ENCODE data around the gene MTMR2. TPM values are rescaled to one million over a fixed set of nuclear protein-coding genes. Genes with fewer than 3 reads are reported as not detected.

MTMR2 gene
- total RNA-seq, 1 experiment from 2014 or later = 59.0 TPM

GRCh38 chr11:95917193-95918036 lies 6.5 kb downstream of the MTMR2 start:
- Histone ChIP-seq H4K20me1 (ENCODE audit: control insufficient read depth, insufficient read depth, insufficient read length) (no peaks in the 10 kb centered on the region), H3T11ph (ENCODE audit: low read length) (no peak overlapping the region), H3K23ac (ENCODE audit: insufficient read length, low read depth, low read length) (no peak overlapping the region), H2BK15ac (ENCODE audit: low read depth, low read length) (no peak overlapping the region), H4K8ac (replicated peaks; ENCODE audit: insufficient read length, low read depth, low read length) (no peak overlapping the region), H2BK20ac (ENCODE audit: low read depth, low read length, poor library complexity, severe bottlenecking) (no peak overlapping the region), H3K4me1 (ENCODE audit: insufficient read depth, low read length) (no peaks in the 10 kb centered on the region), H2AK5ac (ENCODE audit: insufficient read length, low read length) (no peak overlapping the region), H4K91ac (ENCODE audit: insufficient read length, low read depth, low read length) (no peak overlapping the region), H3K4ac (ENCODE audit: low read depth, low read length) (no peak overlapping the region), H4K5ac (ENCODE audit: insufficient read length, low read depth, low read length) (no peak overlapping the region), H3K9me3 (ENCODE audit: control insufficient read depth, low read depth, low read length) (no peaks in the 10 kb centered on the region), H3K9ac (ENCODE audit: extremely low read depth, insufficient read length, low read length) (no peak overlapping the region), H2BK120ac (ENCODE audit: low read depth, low read length, poor library complexity, severe bottlenecking) (no peak overlapping the region), H3K79me2 (ENCODE audit: insufficient read depth, low read length) (peaks cover 14% of the 10 kb centered on the region; the same call in 1 of the 2 replicates), H3K56ac (ENCODE audit: insufficient read length, low read depth, low read length) (no peak overlapping the region), H3K27me3 (ENCODE audit: insufficient read depth, low read length) (no peaks in the 10 kb centered on the region), H3K23me2 (ENCODE audit: insufficient read length, low read depth, low read length, poor library complexity, severe bottlenecking) (no peaks in the 10 kb centered on the region), H2AFZ (ENCODE audit: low read length) (no peak overlapping the region), H2BK12ac (ENCODE audit: insufficient read length, low read depth, low read length) (no peak overlapping the region), H3K18ac (ENCODE audit: insufficient read length, low read depth, low read length) (no peak overlapping the region), H3K79me1 (ENCODE audit: insufficient read depth, low read depth, low read length, poor library complexity, severe bottlenecking) (peaks cover 8% of the 10 kb centered on the region), H2BK5ac (ENCODE audit: insufficient read length, low read length) (no peak overlapping the region), H3K14ac (ENCODE audit: insufficient read depth, low read length) (no peak overlapping the region), H3K4me2 (ENCODE audit: insufficient read depth, insufficient read length, low read length) (no peak overlapping the region), H3K27ac (ENCODE audit: insufficient read length, low read depth, low read length) (no peak overlapping the region)
- Mint-ChIP-seq H3K27me3 (ENCODE audit: low read depth) (no peaks in the 10 kb centered on the region), H3K9me3 (no peaks in the 10 kb centered on the region), H3K4me1 (peaks cover 13 to 14% of the 10 kb centered on the region in 2 experiments), H3K27ac (peak overlapping the region in 1 of 3 experiments; percentile 40; a peak in 1 of 7 replicates), H3K36me3 (ENCODE audit: insufficient read depth in 1 of 3, low read depth in 3 of 3) (no peaks in the 10 kb centered on the region), H3K4me3 (no peak overlapping the region)
- TF ChIP-seq, protein P1, sequence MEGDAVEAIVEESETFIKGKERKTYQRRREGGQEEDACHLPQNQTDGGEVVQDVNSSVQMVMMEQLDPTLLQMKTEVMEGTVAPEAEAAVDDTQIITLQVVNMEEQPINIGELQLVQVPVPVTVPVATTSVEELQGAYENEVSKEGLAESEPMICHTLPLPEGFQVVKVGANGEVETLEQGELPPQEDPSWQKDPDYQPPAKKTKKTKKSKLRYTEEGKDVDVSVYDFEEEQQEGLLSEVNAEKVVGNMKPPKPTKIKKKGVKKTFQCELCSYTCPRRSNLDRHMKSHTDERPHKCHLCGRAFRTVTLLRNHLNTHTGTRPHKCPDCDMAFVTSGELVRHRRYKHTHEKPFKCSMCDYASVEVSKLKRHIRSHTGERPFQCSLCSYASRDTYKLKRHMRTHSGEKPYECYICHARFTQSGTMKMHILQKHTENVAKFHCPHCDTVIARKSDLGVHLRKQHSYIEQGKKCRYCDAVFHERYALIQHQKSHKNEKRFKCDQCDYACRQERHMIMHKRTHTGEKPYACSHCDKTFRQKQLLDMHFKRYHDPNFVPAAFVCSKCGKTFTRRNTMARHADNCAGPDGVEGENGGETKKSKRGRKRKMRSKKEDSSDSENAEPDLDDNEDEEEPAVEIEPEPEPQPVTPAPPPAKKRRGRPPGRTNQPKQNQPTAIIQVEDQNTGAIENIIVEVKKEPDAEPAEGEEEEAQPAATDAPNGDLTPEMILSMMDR (conservative IDR thresholded peaks at IDR 0.05) = no peak
- DNase-seq = no peak
- WGBS (ENCODE audit: extremely low coverage, insufficient read length, low lambda C conversion rate) = no CpG with 5 or more reads among the region's 8 CpGs

Measured in H9 (cell line).